ENCODE data around the gene ST6GAL1. TPM values are rescaled to one million over a fixed set of nuclear protein-coding genes. Genes with fewer than 3 reads are reported as not detected.
"Not testable (repeated sequence)": the region's sequence is repeated elsewhere in the genome, so short reads cannot be mapped to it uniquely, and the experiment has no call there.

The ST6GAL1 gene
- 10 to 100 TPM; 84.6 to 99.2 TPM for total RNA-seq

- ChIA-PET CTCF (interaction anchor here (1.5 to 3.4 kb wide), 9 partner anchors 10 to 234 kb away, joined by 3 to 33 read pairs (median 7); no protein-coding TSS in a partner anchor), POLR2A (interaction anchor here (1.0 to 5.3 kb wide), 9 partner anchors 9 to 124 kb away, joined by 3 to 39 read pairs (median 6); partner anchors contain the start of gene RFC4)
- H3K27me3 Mint-ChIP-seq = no peaks in the 10 kb centered on the region
- peaks cover 24% of the 10 kb centered on the region for H3K4me1 Mint-ChIP-seq (ENCODE audit: low read depth)
- H3K9me3 Mint-ChIP-seq = peaks cover 7% of the 10 kb centered on the region
- intact Hi-C loops (cut with micrococcal nuclease) = loop anchor here (2.0 to 5.0 kb wide), 3 partner anchors 47 to 97 kb away; no protein-coding TSS in a partner anchor
- DNase-seq = peak; percentile 79
- H3K4me3 Mint-ChIP-seq = peak within 1 kb of the TSS; percentile 97
- peak within 1 kb of the TSS; percentile 93 for H3K27ac Mint-ChIP-seq
- peaks cover 22% of the 10 kb centered on the region for H3K36me3 Mint-ChIP-seq (ENCODE audit: low read depth)
- ATAC-seq = peak; percentile 60
- TF ChIP-seq CTCF (IDR thresholded peaks at IDR 0.05) = no peak
Measured at GRCh38 chr3:186930143-186930640, at the start of gene ST6GAL1. ST6GAL1 (plus strand) TSS chr3:186930526; CDS start chr3:187042704, 112,178 bp downstream.

DNA sequence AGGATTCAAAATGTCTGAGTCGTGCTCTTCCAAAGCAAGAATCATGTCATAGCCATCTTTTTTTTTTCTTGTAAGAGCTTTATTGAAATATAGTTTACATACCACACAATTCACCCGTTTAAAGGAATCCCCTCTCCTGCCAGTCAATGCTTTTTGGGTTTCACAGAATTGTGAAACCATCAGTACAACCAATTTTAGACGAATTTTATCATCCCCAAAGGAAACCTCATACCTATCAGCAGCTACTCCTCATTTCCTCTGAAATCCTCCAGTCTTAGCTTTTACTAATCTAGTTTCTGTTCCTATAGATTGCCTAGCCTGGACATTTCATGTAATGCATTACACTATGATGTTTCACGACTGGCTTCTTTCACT, 48.2 kb upstream of the ST6GAL1 start:
- H3K27me3 Mint-ChIP-seq = no peaks in the 10 kb centered on the region
- H3K36me3 Mint-ChIP-seq (ENCODE audit: low read depth) = no peaks in the 10 kb centered on the region
- no peak overlapping the region for H3K4me3 Mint-ChIP-seq
- ChIA-PET POLR2A (interaction anchor here (1.0 to 2.5 kb wide), 4 partner anchors 27 to 125 kb away, joined by 4 to 8 read pairs (median 4); no protein-coding TSS in a partner anchor), CTCF (interaction anchor here (0.6 to 2.7 kb wide), 4 partner anchors 33 to 82 kb away, joined by 3 to 16 read pairs (median 9); partner anchors contain the start of gene ST6GAL1)
- H3K27ac Mint-ChIP-seq = peak overlapping the region; percentile 83
- intact Hi-C loops (cut with micrococcal nuclease) = loop anchor here (2.0 kb wide), 1 partner anchor 49 kb away; the partner anchor contains the start of gene ST6GAL1
- ATAC-seq (peak; percentile 3), DNase-seq (no peak)
- no peak for TF ChIP-seq CTCF (IDR thresholded peaks at IDR 0.05)
- H3K4me1 Mint-ChIP-seq (ENCODE audit: low read depth) = peaks cover 48% of the 10 kb centered on the region
- peaks cover 2% of the 10 kb centered on the region for H3K9me3 Mint-ChIP-seq

DNA sequence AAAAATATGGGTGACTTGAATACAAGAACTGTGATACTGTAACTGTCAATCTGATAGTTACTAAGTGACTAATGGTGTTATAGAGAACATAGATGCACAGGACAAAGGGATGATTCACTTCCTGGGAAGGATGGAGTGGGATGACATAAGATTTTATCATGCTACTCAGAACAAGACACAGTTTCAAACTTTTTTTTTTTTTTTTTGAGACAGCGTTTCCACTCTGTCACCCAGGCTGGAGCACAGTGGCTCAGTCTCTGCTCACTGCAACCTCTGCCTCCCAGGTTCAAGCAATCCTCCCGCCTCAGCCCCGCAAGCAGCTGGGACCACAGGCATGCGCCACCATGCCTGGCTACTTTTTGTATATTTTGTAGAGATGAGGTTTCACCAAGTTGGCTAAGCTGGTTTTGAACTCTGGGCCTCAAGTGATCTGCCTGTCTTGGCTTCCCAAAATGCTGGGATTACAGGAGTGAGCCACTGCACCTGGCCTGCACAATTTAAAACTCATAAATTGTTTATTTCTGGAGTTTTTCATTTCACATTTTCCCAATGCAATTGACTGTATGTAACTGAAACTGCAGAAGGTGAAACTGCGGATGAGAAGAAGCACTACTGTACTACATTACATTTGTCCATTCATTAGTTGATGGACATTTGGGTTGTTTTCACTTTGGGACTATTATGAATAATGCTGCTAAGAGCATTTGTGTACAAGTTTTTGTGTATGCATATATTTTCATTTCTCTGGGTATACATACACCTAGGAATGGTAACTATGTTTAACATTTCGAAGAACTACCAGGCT, 47.2 kb upstream of the ST6GAL1 start:
- no peaks in the 10 kb centered on the region for H3K27me3 Mint-ChIP-seq
- ATAC-seq (peak; percentile 95), DNase-seq (peak; percentile 69)
- H3K4me1 Mint-ChIP-seq (ENCODE audit: low read depth) = peaks cover 48% of the 10 kb centered on the region
- intact Hi-C loops (cut with micrococcal nuclease) = loop anchor here (2.0 kb wide), 1 partner anchor 48 kb away; the partner anchor contains the start of gene ST6GAL1
- CTCF ChIA-PET = interaction anchor here (2.7 kb wide), 1 partner anchor 34 kb away, joined by 15 read pairs; no protein-coding TSS in a partner anchor
- H3K9me3 Mint-ChIP-seq = peaks cover 2% of the 10 kb centered on the region
- H3K36me3 Mint-ChIP-seq (ENCODE audit: low read depth) = no peaks in the 10 kb centered on the region
- TF ChIP-seq CTCF (IDR thresholded peaks at IDR 0.05) = no peak
- peak overlapping the region; percentile 38 for H3K4me3 Mint-ChIP-seq
- H3K27ac Mint-ChIP-seq = peak overlapping the region; percentile 88
- POLR2A ChIA-PET = interaction anchor here (0.6 to 1.4 kb wide), 4 partner anchors 8 to 124 kb away, joined by 3 to 4 read pairs (median 3); partner anchors contain the start of gene ST6GAL1

- no peaks in the 10 kb centered on the region for H3K36me3 Mint-ChIP-seq (ENCODE audit: low read depth)
- no peak for TF ChIP-seq CTCF (IDR thresholded peaks at IDR 0.05)
- no peaks in the 10 kb centered on the region for H3K27me3 Mint-ChIP-seq
- ATAC-seq = peak; percentile 18
- peaks cover 51% of the 10 kb centered on the region for H3K4me1 Mint-ChIP-seq (ENCODE audit: low read depth)
- peaks cover 2% of the 10 kb centered on the region for H3K9me3 Mint-ChIP-seq
- POLR2A ChIA-PET = interaction anchor here (0.6 to 1.4 kb wide), 5 partner anchors 9 to 142 kb away, joined by 3 to 4 read pairs (median 3); partner anchors contain the start of gene ST6GAL1
- CTCF ChIA-PET = interaction anchor here (1.0 kb wide), 1 partner anchor 34 kb away, joined by 3 read pairs; no protein-coding TSS in a partner anchor
- H3K27ac Mint-ChIP-seq = peak overlapping the region; percentile 88
- H3K4me3 Mint-ChIP-seq = peak overlapping the region; percentile 38
- no peak for DNase-seq
- intact Hi-C loops (cut with micrococcal nuclease) = loop anchor here (2.0 kb wide), 1 partner anchor 47 kb away; the partner anchor contains the start of gene ST6GAL1
Measured at GRCh38 chr3:186883686-186884058, 46.7 kb upstream of the ST6GAL1 start.

- H3K9me3 Mint-ChIP-seq; H3K36me3 Mint-ChIP-seq (ENCODE audit: low read depth); DNase-seq; intact Hi-C loops (cut with micrococcal nuclease); H3K4me3 Mint-ChIP-seq; H3K27ac Mint-ChIP-seq; CTCF ChIA-PET; H3K27me3 Mint-ChIP-seq; POLR2A ChIA-PET; ATAC-seq: not testable (repeated sequence)
- H3K4me1 Mint-ChIP-seq (ENCODE audit: low read depth) = peaks cover 46% of the 10 kb centered on the region
Measured at GRCh38 chr3:186884868-186885267, 45.5 kb upstream of the ST6GAL1 start.

Measured in activated CD8-positive, alpha-beta T cell treated with anti-CD3 and anti-CD28 coated beads for 36 hours (primary cell).